KOPT-K1 (cell line): ENCODE results near the gene ANKRD35.
"Not testable (repeated sequence)": the region's sequence is repeated elsewhere in the genome, so short reads cannot be mapped to it uniquely, and the experiment has no call there.

Experiments
- H3K27ac ChIP-seq: fragments of 200-600 bp; sonication (generic); 2 replicates; pipeline ENCODE4 v1.5.1; 2016; ENCODE audit warnings: antibody characterized with exemption, mild to moderate bottlenecking, low read depth, low read length; ENCODE audit not compliant: poor library complexity, severe bottlenecking
- H3K36me3 ChIP-seq: fragments of 200-600 bp; sonication (generic); 2 replicates; pipeline ENCODE4 v1.5.1; 2017; ENCODE audit warnings: antibody characterized with exemption, mild to moderate bottlenecking, low read length, moderate library complexity; ENCODE audit not compliant: insufficient read depth
- H3K9me3 ChIP-seq: fragments of 200-600 bp; sonication (generic); 2 replicates; pipeline ENCODE4 v1.5.1; 2017; ENCODE audit warnings: antibody characterized with exemption, low read length, mild to moderate bottlenecking; ENCODE audit not compliant: insufficient read depth, poor library complexity, severe bottlenecking

The ANKRD35 gene

GRCh38 chr1:145885738-145886287 lies at the start of gene ANKRD35:
Gene ANKRD35, minus strand, starts transcription at chr1:145885866. Its CDS starts 108 bp downstream, at chr1:145885758.
- H3K36me3 ChIP-seq, result no peaks in the 10 kb centered on the region
- H3K27ac ChIP-seq, result no peak within 1 kb of the TSS

GRCh38 chr1:145932522-145933009 lies 46.9 kb upstream of the ANKRD35 start:
- not testable (repeated sequence) for H3K9me3 ChIP-seq, H3K27ac ChIP-seq
- H3K36me3 ChIP-seq, result peaks cover 38% of the 10 kb centered on the region

More at GRCh38 chr1:145885738-145886287, at the start of gene ANKRD35:
- H3K9me3 ChIP-seq, result no peaks in the 10 kb centered on the region

- no peaks in the 10 kb centered on the region for H3K9me3 ChIP-seq
- H3K27ac ChIP-seq, result peak overlapping the region; percentile 84
- H3K36me3 ChIP-seq, result peaks cover 21% of the 10 kb centered on the region
Observed at GRCh38 chr1:145927916-145928643, 42.4 kb upstream of the ANKRD35 start.

- Histone ChIP-seq H3K36me3 (peaks cover 29% of the 10 kb centered on the region), H3K9me3 (no peaks in the 10 kb centered on the region), H3K27ac (peak within 1 kb of the TSS; percentile 84)
Observed at GRCh38 chr1:145927063-145927886, 41.6 kb upstream of the ANKRD35 start, which contains the start of gene RBM8A. Gene RBM8A, minus strand, starts transcription at chr1:145927484. Its CDS starts 58 bp downstream, at chr1:145927426.

GRCh38 chr1:145926686-145927062 lies 41.0 kb upstream of the ANKRD35 start:
- Histone ChIP-seq H3K9me3 (no peaks in the 10 kb centered on the region), H3K27ac (peak overlapping the region; percentile 84), H3K36me3 (peaks cover 30% of the 10 kb centered on the region)

- peaks cover 30% of the 10 kb centered on the region for H3K36me3 ChIP-seq
- no peak overlapping the region for H3K27ac ChIP-seq
- H3K9me3 ChIP-seq, result no peaks in the 10 kb centered on the region
Observed at GRCh38 chr1:145922266-145922665, 36.6 kb upstream of the ANKRD35 start.

- H3K27ac ChIP-seq, H3K9me3 ChIP-seq: not testable (repeated sequence)
- H3K36me3 ChIP-seq, result peaks cover 36% of the 10 kb centered on the region
Observed at GRCh38 chr1:145920297-145920696, 34.6 kb upstream of the ANKRD35 start.

- Histone ChIP-seq H3K27ac (peak overlapping the region; percentile 75), H3K36me3 (peaks cover 43% of the 10 kb centered on the region), H3K9me3 (no peaks in the 10 kb centered on the region)
Observed at GRCh38 chr1:145918992-145919939, 33.6 kb upstream of the ANKRD35 start.

- no peaks in the 10 kb centered on the region for H3K9me3 ChIP-seq
- H3K27ac ChIP-seq, result peak within 1 kb of the TSS; percentile 75
- H3K36me3 ChIP-seq, result peaks cover 44% of the 10 kb centered on the region
Observed at GRCh38 chr1:145918144-145918991, 32.7 kb upstream of the ANKRD35 start, which contains the start of gene PEX11B. Gene PEX11B, minus strand, starts transcription at chr1:145918717. Its CDS starts 29 bp downstream, at chr1:145918688.

- Histone ChIP-seq H3K27ac (peak overlapping the region; percentile 75), H3K36me3 (peaks cover 41% of the 10 kb centered on the region), H3K9me3 (no peaks in the 10 kb centered on the region)
Observed at GRCh38 chr1:145917595-145917994, 31.9 kb upstream of the ANKRD35 start.

GRCh38 chr1:145916745-145917144 lies 31.1 kb upstream of the ANKRD35 start:
- Histone ChIP-seq H3K36me3 (peaks cover 45% of the 10 kb centered on the region), H3K9me3 (no peaks in the 10 kb centered on the region), H3K27ac (no peak overlapping the region)

- H3K9me3 ChIP-seq, result no peaks in the 10 kb centered on the region
- H3K36me3 ChIP-seq, result peaks cover 58% of the 10 kb centered on the region
- H3K27ac ChIP-seq, result no peak overlapping the region
Observed at GRCh38 chr1:145912128-145912641, 26.5 kb upstream of the ANKRD35 start.

- H3K27ac ChIP-seq, result no peak overlapping the region
- peaks cover 29% of the 10 kb centered on the region for H3K36me3 ChIP-seq
Observed at GRCh38 chr1:145908653-145909052, 23.0 kb upstream of the ANKRD35 start.

More at GRCh38 chr1:145908653-145909052, 23.0 kb upstream of the ANKRD35 start:
- H3K9me3 ChIP-seq, result no peaks in the 10 kb centered on the region
